Measurements from ENCODE around the gene KMT2B. TPM values are rescaled to one million over a fixed set of nuclear protein-coding genes. Genes with fewer than 3 reads are reported as not detected.

The KMT2B gene
- total and polyA plus RNA-seq, 2 of the 8 experiments (the other 6 are each of a cell fraction or from before 2014, with no cell fraction given) = 26.7 to 38.6 TPM

DNA sequence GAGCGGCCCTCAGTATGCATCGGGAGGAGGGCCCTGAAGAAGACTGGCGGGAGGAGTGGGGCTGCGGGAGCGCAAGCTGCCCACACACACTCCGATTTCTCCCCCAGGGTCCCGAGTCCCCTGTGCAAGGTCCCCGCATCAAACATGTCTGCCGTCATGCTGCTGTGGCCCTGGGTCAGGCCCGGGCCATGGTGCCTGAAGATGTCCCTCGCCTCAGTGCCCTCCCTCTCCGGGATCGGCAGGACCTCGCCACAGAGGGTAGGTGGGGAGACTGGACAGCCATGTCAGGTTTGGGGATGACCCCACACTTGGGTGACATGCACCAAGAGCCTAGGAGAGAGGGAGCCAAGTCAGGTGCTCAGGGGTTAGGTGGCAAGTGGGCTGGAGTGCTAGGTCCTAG is 4.7 kb downstream of the KMT2B start:
- CTCF ChIA-PET (ENCODE audit: partially characterized antibody) = interaction anchor here (11.8 kb wide), 1 partner anchor 16 kb away, joined by 80 read pairs; the partner anchor contains the start of gene IGFLR1
- WGBS, 2 experiments (ENCODE audit: extremely low coverage in 1 of 2, insufficient coverage in 1 of 2, insufficient read length in 1 of 2, insufficient replicate concordance in 2 of 2, low coverage in 1 of 2, low lambda C conversion rate in 2 of 2, missing lambda C conversion rate in 1 of 2) = 98% methylated on average over 11 of the region's 14 CpGs; no CpG with 5 or more reads in 1 of the 2 experiments
- no peak for FAIRE-seq
- no peak for TF ChIP-seq HDAC6 (IDR thresholded peaks at IDR 0.05; ENCODE audit: low read depth, low read length)
- no peak for TF ChIP-seq SAP30 (IDR thresholded peaks at IDR 0.05; ENCODE audit: insufficient read depth, insufficient replicate concordance, low read length)
- TF ChIP-seq ASH2L (IDR thresholded peaks at IDR 0.05; ENCODE audit: low read length) = no peak
- no peak for TF ChIP-seq SP1 (IDR thresholded peaks at IDR 0.05; ENCODE audit: low read depth, low read length)
- no peak for TF ChIP-seq CBX8 (IDR thresholded peaks at IDR 0.05; ENCODE audit: borderline replicate concordance, low read depth, low read length)
- TF ChIP-seq TAF7 (optimal IDR thresholded peaks at IDR 0.05; ENCODE audit: borderline replicate concordance, low read depth, low read length) = no peak
- no peak for TF ChIP-seq TEAD4 (IDR thresholded peaks at IDR 0.05; ENCODE audit: low read depth, low read length)
- no peak for TF ChIP-seq RAD21 (IDR thresholded peaks at IDR 0.05 in 1 of 2, conservative IDR thresholded peaks at IDR 0.05 in 1 of 2; ENCODE audit: low read depth in 2 of 2, low read length in 2 of 2)
- TF ChIP-seq SIN3A (conservative IDR thresholded peaks at IDR 0.05 in 1 of 2, IDR thresholded peaks at IDR 0.05 in 1 of 2; ENCODE audit: low read depth in 1 of 2, low read length in 2 of 2) = no peak
- no peak for TF ChIP-seq EZH2 (IDR thresholded peaks at IDR 0.05; ENCODE audit: low read depth, low read length, severe bottlenecking)
- no peak for TF ChIP-seq GABPA (IDR thresholded peaks at IDR 0.05; ENCODE audit: borderline replicate concordance, insufficient read depth, low read length)
- no peak for TF ChIP-seq MAFK (IDR thresholded peaks at IDR 0.05; ENCODE audit: low read depth, low read length)
- no peak for TF ChIP-seq POLR2A (IDR thresholded peaks at IDR 0.05; ENCODE audit: control extremely low read depth in 1 of 2, low read depth in 2 of 2, low read length in 2 of 2)

More for the DNA sequence above, 4.7 kb downstream of the KMT2B start:
- Histone ChIP-seq H3K18ac (ENCODE audit: extremely low read depth, low read length) (no peak overlapping the region), H3K4me1 (replicated peaks in 1 of 4; ENCODE audit: control insufficient read depth in 3 of 4, insufficient read depth in 4 of 4, low read length in 3 of 4) (peaks cover 0 to 5% (median under 1%) of the 10 kb centered on the region in 4 experiments; a peak in 2 of 7 replicates), H3K9me3 (ENCODE audit: insufficient read depth in 2 of 2, low read depth in 1 of 2, low read length in 1 of 2) (no peaks in the 10 kb centered on the region), H3K4me3 (ENCODE audit: extremely low read depth in 1 of 4, insufficient read depth in 2 of 4, low read depth in 3 of 4, low read length in 4 of 4) (no peak overlapping the region), H4K91ac (replicated peaks; ENCODE audit: insufficient read length, low read length) (no peak overlapping the region), H4K8ac (ENCODE audit: extremely low read depth, insufficient read depth, low read length) (no peak overlapping the region; the same call in 1 of the 2 replicates), H3K23ac (ENCODE audit: insufficient read length) (no peak overlapping the region), H2BK15ac (ENCODE audit: low read length) (no peak overlapping the region), H3K56ac (replicated peaks; ENCODE audit: insufficient read length, low read depth, low read length) (no peak overlapping the region), H3K9ac (replicated peaks in 1 of 4; ENCODE audit: extremely low read depth in 1 of 4, low read depth in 3 of 4, low read length in 3 of 4) (no peak overlapping the region), H2BK120ac (replicated peaks; ENCODE audit: low read depth, low read length) (no peak overlapping the region), H3K79me1 (ENCODE audit: low read depth, low read length) (peaks cover 8% of the 10 kb centered on the region), H3K79me2 (ENCODE audit: control insufficient read depth in 1 of 2, insufficient read depth in 2 of 2, low read length in 2 of 2) (peaks cover 0 to 20% of the 10 kb centered on the region in 2 experiments; a peak in 2 of 4 replicates), H3K36me3 (ENCODE audit: control insufficient read depth in 2 of 4, insufficient read depth in 4 of 4, low read length in 3 of 4) (peaks cover 33 to 56% (median 47%) of the 10 kb centered on the region in 4 experiments), H2BK12ac (ENCODE audit: low read depth, low read length) (no peak overlapping the region), H2BK20ac (ENCODE audit: low read length) (no peak overlapping the region), H2BK5ac (ENCODE audit: low read depth, low read length) (no peak overlapping the region), H3K27me3 (replicated peaks in 1 of 4; ENCODE audit: control insufficient read depth in 3 of 4, extremely low read depth in 1 of 4, insufficient read depth in 3 of 4, low read length in 3 of 4) (no peaks in the 10 kb centered on the region), H3K4me2 (ENCODE audit: insufficient read depth in 1 of 2, low read depth in 2 of 2, low read length in 2 of 2) (no peak overlapping the region), H2AFZ (ENCODE audit: low read length) (no peak overlapping the region), H4K20me1 (replicated peaks in 1 of 2; ENCODE audit: control insufficient read depth in 1 of 2, insufficient read depth in 2 of 2, low read length in 2 of 2) (peaks cover 7 to 13% of the 10 kb centered on the region in 2 experiments), H3K23me2 (ENCODE audit: low read depth, low read length) (peaks cover 3% of the 10 kb centered on the region; the same call in 1 of the 2 replicates), H2AK5ac (ENCODE audit: low read depth, low read length) (no peak overlapping the region), H3K27ac (ENCODE audit: low read depth, low read length) (no peak overlapping the region), H4K5ac (ENCODE audit: insufficient read length, low read depth, low read length) (no peak overlapping the region), H3K14ac (ENCODE audit: insufficient read length) (no peak overlapping the region), H3K4ac (replicated peaks; ENCODE audit: insufficient read length, low read depth, low read length) (no peak overlapping the region)
- no peak for DNase-seq (ENCODE audit: low read depth in 1 of 2, low spot score in 2 of 2)
- POLR2A ChIA-PET (ENCODE audit: partially characterized antibody) = interaction anchor here (0.6 to 5.0 kb wide), 2 partner anchors 15 to 44 kb away, joined by 3 to 54 read pairs; no protein-coding TSS in a partner anchor

All from H1 (cell line).